ENCODE data around the gene ADAMTS20. TPM values are rescaled to one million over a fixed set of nuclear protein-coding genes. Genes with fewer than 3 reads are reported as not detected.
A peak's percentile ranks its signal among the peaks of the same experiment; 100 is the strongest.

Gene ADAMTS20
- total RNA-seq, 1 experiment from 2014 or later = not detected

DNA sequence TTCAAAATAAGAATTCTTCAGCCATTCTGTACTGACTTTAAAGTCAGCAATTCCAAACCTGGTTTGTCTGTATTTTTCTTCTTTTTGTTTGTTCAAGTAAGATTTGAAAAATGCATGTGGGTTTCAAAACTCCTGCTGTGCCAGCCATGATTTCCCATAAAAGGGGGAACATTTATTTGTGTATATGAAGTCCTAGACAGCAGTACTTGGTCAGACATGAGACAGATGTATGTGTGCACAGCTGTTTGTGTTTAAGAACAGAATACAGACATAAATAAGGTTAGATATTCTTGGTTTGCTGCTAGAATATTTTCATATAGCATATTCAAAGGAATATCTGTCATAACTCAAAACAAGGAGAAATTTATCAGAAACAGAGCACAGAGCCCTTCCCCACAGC, 236.0 kb downstream of the ADAMTS20 start:
- CTCF ChIA-PET = no interaction called here

DNA sequence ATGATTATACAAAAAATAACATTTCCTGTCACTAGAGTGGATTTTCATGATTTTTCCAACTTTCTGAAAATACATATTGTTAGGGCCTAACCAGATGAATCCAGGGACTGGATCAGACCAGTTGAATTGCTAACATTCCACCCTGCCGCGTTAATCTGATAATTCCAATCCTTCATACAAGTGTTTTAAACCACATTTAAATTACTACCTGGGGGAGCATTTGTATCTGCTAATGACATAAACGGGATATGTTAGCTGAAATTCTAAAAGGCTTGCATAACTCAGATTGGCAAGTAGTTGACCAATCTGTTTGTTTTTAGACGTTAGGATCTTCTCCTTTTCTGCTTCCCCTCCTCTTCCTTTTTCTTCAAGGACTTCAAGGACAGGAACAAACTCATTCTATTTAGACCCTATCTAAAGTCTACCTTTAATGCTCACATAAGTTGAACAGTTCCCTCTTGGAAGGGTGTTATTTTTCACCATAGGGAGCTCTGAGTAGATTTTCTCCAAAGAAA, 239.0 kb downstream of the ADAMTS20 start:
- H3K4me3 Mint-ChIP-seq (ENCODE audit: unreplicated experiment) = no peak overlapping the region
- H3K9me3 Mint-ChIP-seq (ENCODE audit: unreplicated experiment) = no peaks in the 10 kb centered on the region
- H3K27me3 Mint-ChIP-seq (ENCODE audit: insufficient read depth, unreplicated experiment) = no peaks in the 10 kb centered on the region
- intact Hi-C loops (cut with micrococcal nuclease) = no loop called here
- H3K4me1 Mint-ChIP-seq (ENCODE audit: insufficient read depth, unreplicated experiment) = no peaks in the 10 kb centered on the region
- no peak overlapping the region for H3K27ac Mint-ChIP-seq (ENCODE audit: low read depth, unreplicated experiment)
- CTCF ChIA-PET = no interaction called here
- POLR2A ChIA-PET = no interaction called here
- no peaks in the 10 kb centered on the region for H3K36me3 Mint-ChIP-seq (ENCODE audit: insufficient read depth, unreplicated experiment)
- TF ChIP-seq, protein P1, sequence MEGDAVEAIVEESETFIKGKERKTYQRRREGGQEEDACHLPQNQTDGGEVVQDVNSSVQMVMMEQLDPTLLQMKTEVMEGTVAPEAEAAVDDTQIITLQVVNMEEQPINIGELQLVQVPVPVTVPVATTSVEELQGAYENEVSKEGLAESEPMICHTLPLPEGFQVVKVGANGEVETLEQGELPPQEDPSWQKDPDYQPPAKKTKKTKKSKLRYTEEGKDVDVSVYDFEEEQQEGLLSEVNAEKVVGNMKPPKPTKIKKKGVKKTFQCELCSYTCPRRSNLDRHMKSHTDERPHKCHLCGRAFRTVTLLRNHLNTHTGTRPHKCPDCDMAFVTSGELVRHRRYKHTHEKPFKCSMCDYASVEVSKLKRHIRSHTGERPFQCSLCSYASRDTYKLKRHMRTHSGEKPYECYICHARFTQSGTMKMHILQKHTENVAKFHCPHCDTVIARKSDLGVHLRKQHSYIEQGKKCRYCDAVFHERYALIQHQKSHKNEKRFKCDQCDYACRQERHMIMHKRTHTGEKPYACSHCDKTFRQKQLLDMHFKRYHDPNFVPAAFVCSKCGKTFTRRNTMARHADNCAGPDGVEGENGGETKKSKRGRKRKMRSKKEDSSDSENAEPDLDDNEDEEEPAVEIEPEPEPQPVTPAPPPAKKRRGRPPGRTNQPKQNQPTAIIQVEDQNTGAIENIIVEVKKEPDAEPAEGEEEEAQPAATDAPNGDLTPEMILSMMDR (IDR thresholded peaks at IDR 0.05; ENCODE audit: unreplicated experiment) = no peak
- no peak for DNase-seq (ENCODE audit: unreplicated experiment)
- BruUV-seq (replicated peaks) = no TSS peak

More for the DNA sequence above, 236.0 kb downstream of the ADAMTS20 start:
- TF ChIP-seq, protein P1 (IDR thresholded peaks at IDR 0.05; ENCODE audit: unreplicated experiment) = no peak
- Mint-ChIP-seq H3K36me3 (ENCODE audit: insufficient read depth, unreplicated experiment) (no peaks in the 10 kb centered on the region), H3K27me3 (ENCODE audit: insufficient read depth, unreplicated experiment) (no peaks in the 10 kb centered on the region), H3K27ac (ENCODE audit: low read depth, unreplicated experiment) (no peak overlapping the region), H3K4me1 (ENCODE audit: insufficient read depth, unreplicated experiment) (no peaks in the 10 kb centered on the region), H3K9me3 (ENCODE audit: unreplicated experiment) (no peaks in the 10 kb centered on the region), H3K4me3 (ENCODE audit: unreplicated experiment) (no peak overlapping the region)
- no TSS peak for BruUV-seq (replicated peaks)
- POLR2A ChIA-PET = interaction anchor here (0.9 kb wide), 1 partner anchor 22 kb away, joined by 3 read pairs; no protein-coding TSS in a partner anchor
- DNase-seq (ENCODE audit: unreplicated experiment) = no peak
- intact Hi-C loops (cut with micrococcal nuclease) = no loop called here

DNA sequence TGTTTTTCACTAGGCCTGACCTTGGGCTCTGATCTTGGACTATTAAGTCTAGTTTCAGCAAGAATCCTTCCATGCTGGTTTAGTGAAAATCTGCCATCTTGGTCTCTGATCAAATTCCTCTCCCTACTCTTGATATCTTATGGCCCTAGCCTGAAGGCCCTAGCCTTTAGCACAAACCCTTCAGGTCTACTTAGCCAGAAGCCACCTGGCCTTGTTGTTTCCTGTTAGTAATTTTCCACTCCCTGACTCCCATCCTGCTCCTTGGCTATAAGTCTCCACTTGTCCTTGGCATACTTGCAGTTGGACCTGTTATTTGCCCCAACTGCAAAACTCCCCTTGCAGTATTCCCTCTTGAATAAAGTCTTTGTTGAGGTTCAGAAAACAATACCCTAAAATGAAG, 241.4 kb downstream of the ADAMTS20 start:
- no peaks in the 10 kb centered on the region for H3K9me3 Mint-ChIP-seq (ENCODE audit: unreplicated experiment)
- H3K27me3 Mint-ChIP-seq (ENCODE audit: insufficient read depth, unreplicated experiment) = no peaks in the 10 kb centered on the region
- H3K4me3 Mint-ChIP-seq (ENCODE audit: unreplicated experiment) = no peak overlapping the region
- intact Hi-C loops (cut with micrococcal nuclease) = no loop called here
- TF ChIP-seq, protein P1 (IDR thresholded peaks at IDR 0.05; ENCODE audit: unreplicated experiment) = no peak
- DNase-seq (ENCODE audit: unreplicated experiment) = no peak
- CTCF ChIA-PET = no interaction called here
- H3K4me1 Mint-ChIP-seq (ENCODE audit: insufficient read depth, unreplicated experiment) = peaks cover 3% of the 10 kb centered on the region
- no TSS peak for BruUV-seq (replicated peaks)
- no peaks in the 10 kb centered on the region for H3K36me3 Mint-ChIP-seq (ENCODE audit: insufficient read depth, unreplicated experiment)
- POLR2A ChIA-PET = no interaction called here
- peak overlapping the region; percentile 63 for H3K27ac Mint-ChIP-seq (ENCODE audit: low read depth, unreplicated experiment)

DNA sequence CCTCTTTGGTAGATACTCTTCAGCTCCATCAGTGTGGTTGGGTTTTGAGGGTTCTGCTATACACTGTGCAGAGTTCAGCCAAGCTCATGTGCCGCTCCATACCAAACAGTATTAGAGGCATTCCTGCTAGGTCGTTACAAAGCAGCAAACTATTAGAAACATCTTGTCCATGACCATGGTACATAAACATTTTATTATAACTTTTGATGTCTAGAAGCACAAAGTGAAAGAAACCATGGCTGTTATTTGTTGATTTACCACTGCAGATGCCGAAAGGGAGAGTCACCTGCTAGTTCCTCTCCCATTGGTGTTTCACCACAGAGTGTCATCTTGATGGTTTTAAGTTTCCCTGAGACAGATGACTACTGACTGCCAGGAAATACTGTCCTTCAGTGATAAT, 242.0 kb downstream of the ADAMTS20 start:
- no peak for DNase-seq (ENCODE audit: unreplicated experiment)
- no peaks in the 10 kb centered on the region for H3K27me3 Mint-ChIP-seq (ENCODE audit: insufficient read depth, unreplicated experiment)
- H3K36me3 Mint-ChIP-seq (ENCODE audit: insufficient read depth, unreplicated experiment) = no peaks in the 10 kb centered on the region
- H3K9me3 Mint-ChIP-seq (ENCODE audit: unreplicated experiment) = no peaks in the 10 kb centered on the region
- no peak overlapping the region for H3K4me3 Mint-ChIP-seq (ENCODE audit: unreplicated experiment)
- no TSS peak for BruUV-seq (replicated peaks)
- H3K27ac Mint-ChIP-seq (ENCODE audit: low read depth, unreplicated experiment) = no peak overlapping the region
- TF ChIP-seq, protein P1 (IDR thresholded peaks at IDR 0.05; ENCODE audit: unreplicated experiment) = no peak
- ChIA-PET POLR2A (no interaction called here), CTCF (interaction anchor here (0.6 to 0.8 kb wide), 4 partner anchors 295 to 826 kb away, joined by 3 to 7 read pairs (median 3); no protein-coding TSS in a partner anchor)
- intact Hi-C loops (cut with micrococcal nuclease) = no loop called here
- H3K4me1 Mint-ChIP-seq (ENCODE audit: insufficient read depth, unreplicated experiment) = peaks cover 10% of the 10 kb centered on the region

Measured in MCF 10A (cell line).